ENCODE results near the gene RARA. TPM values are rescaled to one million over a fixed set of nuclear protein-coding genes. Genes with fewer than 3 reads are reported as not detected.
A peak's percentile ranks its signal among the peaks of the same experiment; 100 is the strongest.

Gene RARA
- total and polyA plus RNA-seq, 7 experiments from 2014 or later, result 6.7 to 115 (median 42.9) TPM

GRCh38 chr17:40342504-40343218, 33.7 kb downstream of the RARA start:
- H3K36me3 ChIP-seq (ENCODE audit: control insufficient read depth in 2 of 3, insufficient read depth in 3 of 3, low read length in 3 of 3), result peaks cover 0 to 6% (median 6%) of the 10 kb centered on the region in 3 experiments
- peak overlapping the region; percentile 90 for H3K27ac ChIP-seq (ENCODE audit: low read depth, low read length)
- no peaks in the 10 kb centered on the region for H3K27me3 Mint-ChIP-seq
- H3K4me1 Mint-ChIP-seq, result peaks cover 44 to 86% (median 73%) of the 10 kb centered on the region in 7 donors
- ATAC-seq, result no peak
- CTCF ChIA-PET, result interaction anchor here (1.1 to 2.0 kb wide), 3 partner anchors 10 to 194 kb away, joined by 3 to 9 read pairs (median 4); no protein-coding TSS in a partner anchor
- intact Hi-C loops (cut with micrococcal nuclease), result loop anchor here in 1 of 2 donors (5.0 kb wide), 1 partner anchor 1345 kb away; the partner anchor contains the start of gene EIF1
- H3K4me3 ChIP-seq (ENCODE audit: low read length), result no peak overlapping the region
- no peaks in the 10 kb centered on the region for H3K9me3 ChIP-seq (ENCODE audit: control insufficient read depth in 2 of 3, low read length in 3 of 3)
- peak overlapping the region; percentile 54 to 96 (median 87) for H3K27ac Mint-ChIP-seq
- H3K36me3 Mint-ChIP-seq, result peaks cover 0 to 36% (median 5%) of the 10 kb centered on the region in 5 donors
- POLR2A ChIA-PET, result interaction anchor here (34.9 kb wide), 1 partner anchor 27 kb away, joined by 742 read pairs; the partner anchor contains the start of gene RARA
- peak overlapping the region; percentile 69 to 85 (median 80) for H3K4me3 Mint-ChIP-seq
- H3K9me3 Mint-ChIP-seq, result no peaks in the 10 kb centered on the region
- peaks cover 61 to 66% of the 10 kb centered on the region in 2 donors for H3K4me1 ChIP-seq (ENCODE audit: control insufficient read depth in 2 of 2, insufficient read depth in 2 of 2, low read length in 2 of 2)
- no peak for DNase-seq
- H3K27me3 ChIP-seq (ENCODE audit: control insufficient read depth in 2 of 2, insufficient read depth in 2 of 2, low read length in 2 of 2), result no peaks in the 10 kb centered on the region

GRCh38 chr17:40343219-40344119, 34.5 kb downstream of the RARA start:
- Histone ChIP-seq H3K9me3 (ENCODE audit: control insufficient read depth in 2 of 3, low read length in 3 of 3) (no peaks in the 10 kb centered on the region), H3K36me3 (ENCODE audit: control insufficient read depth in 2 of 3, insufficient read depth in 3 of 3, low read length in 3 of 3) (peaks cover 0 to 6% (median 6%) of the 10 kb centered on the region in 3 experiments), H3K4me3 (ENCODE audit: low read length) (no peak overlapping the region), H3K27ac (ENCODE audit: low read depth, low read length) (peak overlapping the region; percentile 90), H3K27me3 (ENCODE audit: control insufficient read depth in 2 of 2, insufficient read depth in 2 of 2, low read length in 2 of 2) (no peaks in the 10 kb centered on the region), H3K4me1 (ENCODE audit: control insufficient read depth in 2 of 2, insufficient read depth in 2 of 2, low read length in 2 of 2) (peaks cover 61 to 67% of the 10 kb centered on the region in 2 donors)
- Mint-ChIP-seq H3K36me3 (peaks cover 0 to 29% (median 5%) of the 10 kb centered on the region in 5 donors), H3K27me3 (no peaks in the 10 kb centered on the region), H3K27ac (peak overlapping the region; percentile 54 to 96 (median 87)), H3K9me3 (no peaks in the 10 kb centered on the region), H3K4me1 (peaks cover 39 to 86% (median 70%) of the 10 kb centered on the region in 7 donors), H3K4me3 (peak overlapping the region; percentile 69 to 85 (median 80))
- DNase-seq (no peak), ATAC-seq (no peak)
- POLR2A ChIA-PET, result interaction anchor here (34.9 kb wide), 1 partner anchor 28 kb away, joined by 742 read pairs; the partner anchor contains the start of gene RARA
- intact Hi-C loops (cut with micrococcal nuclease), result loop anchor here in 1 of 2 donors (5.0 kb wide), 1 partner anchor 1344 kb away; the partner anchor contains the start of gene EIF1
- CTCF ChIA-PET, result interaction anchor here (1.1 to 3.3 kb wide), 4 partner anchors 9 to 193 kb away, joined by 3 to 25 read pairs (median 6); no protein-coding TSS in a partner anchor

- DNase-seq, result no peak
Observed at GRCh38 chr17:40344421-40345160, 35.6 kb downstream of the RARA start.

GRCh38 chr17:40345161-40345993, 36.4 kb downstream of the RARA start:
- H3K27me3 ChIP-seq (ENCODE audit: control insufficient read depth in 2 of 2, insufficient read depth in 2 of 2, low read length in 2 of 2), result no peaks in the 10 kb centered on the region
- Mint-ChIP-seq H3K27me3 (no peaks in the 10 kb centered on the region), H3K36me3 (peaks cover 0 to 24% (median 5%) of the 10 kb centered on the region in 5 donors), H3K4me3 (peak overlapping the region; percentile 46 to 85 (median 78)), H3K9me3 (no peaks in the 10 kb centered on the region), H3K4me1 (peaks cover 34 to 85% (median 59%) of the 10 kb centered on the region in 7 donors), H3K27ac (peak overlapping the region; percentile 19 to 89 (median 83))
- ATAC-seq (no peak), DNase-seq (peak in 4 of 9 donors; percentile 23 to 38 (median 36))
- intact Hi-C loops (cut with micrococcal nuclease), result no loop called here
- H3K9me3 ChIP-seq (ENCODE audit: control insufficient read depth in 2 of 3, low read length in 3 of 3), result no peaks in the 10 kb centered on the region
- peak overlapping the region; percentile 57 for H3K4me3 ChIP-seq (ENCODE audit: low read length)
- CTCF ChIA-PET, result interaction anchor here (0.6 to 3.3 kb wide), 7 partner anchors 8 to 192 kb away, joined by 3 to 25 read pairs (median 5); no protein-coding TSS in a partner anchor
- peaks cover 0 to 17% (median 4%) of the 10 kb centered on the region in 3 experiments for H3K36me3 ChIP-seq (ENCODE audit: control insufficient read depth in 2 of 3, insufficient read depth in 3 of 3, low read length in 3 of 3)
- POLR2A ChIA-PET, result interaction anchor here (0.7 to 34.9 kb wide), 7 partner anchors 9 to 207 kb away, joined by 3 to 742 read pairs (median 4); partner anchors contain the start of gene RARA
- H3K27ac ChIP-seq (ENCODE audit: low read depth, low read length), result peak overlapping the region; percentile 69
- peaks cover 61 to 66% of the 10 kb centered on the region in 2 donors for H3K4me1 ChIP-seq (ENCODE audit: control insufficient read depth in 2 of 2, insufficient read depth in 2 of 2, low read length in 2 of 2)

More at GRCh38 chr17:40344421-40345160, 35.6 kb downstream of the RARA start:
- H3K4me3 ChIP-seq (ENCODE audit: low read length), result peak overlapping the region; percentile 57
- H3K27me3 ChIP-seq (ENCODE audit: control insufficient read depth in 2 of 2, insufficient read depth in 2 of 2, low read length in 2 of 2), result no peaks in the 10 kb centered on the region
- intact Hi-C loops (cut with micrococcal nuclease), result loop anchor here in 1 of 2 donors (5.0 kb wide), 1 partner anchor 1343 kb away; the partner anchor contains the start of gene EIF1
- Mint-ChIP-seq H3K9me3 (no peaks in the 10 kb centered on the region), H3K4me1 (peaks cover 40 to 86% (median 67%) of the 10 kb centered on the region in 7 donors), H3K27me3 (no peaks in the 10 kb centered on the region), H3K27ac (peak overlapping the region; percentile 19 to 89 (median 80)), H3K4me3 (peak overlapping the region; percentile 46 to 85 (median 78)), H3K36me3 (peaks cover 0 to 29% (median 6%) of the 10 kb centered on the region in 5 donors)
- no peaks in the 10 kb centered on the region for H3K9me3 ChIP-seq (ENCODE audit: control insufficient read depth in 2 of 3, low read length in 3 of 3)
- no peak for ATAC-seq
- CTCF ChIA-PET, result interaction anchor here (1.0 to 3.3 kb wide), 5 partner anchors 8 to 40 kb away, joined by 4 to 25 read pairs (median 4); no protein-coding TSS in a partner anchor
- H3K4me1 ChIP-seq (ENCODE audit: control insufficient read depth in 2 of 2, insufficient read depth in 2 of 2, low read length in 2 of 2), result peaks cover 61 to 67% of the 10 kb centered on the region in 2 donors
- H3K36me3 ChIP-seq (ENCODE audit: control insufficient read depth in 2 of 3, insufficient read depth in 3 of 3, low read length in 3 of 3), result peaks cover 0 to 15% (median 9%) of the 10 kb centered on the region in 3 experiments
- peak overlapping the region; percentile 69 for H3K27ac ChIP-seq (ENCODE audit: low read depth, low read length)
- POLR2A ChIA-PET, result interaction anchor here (1.0 to 34.9 kb wide), 3 partner anchors 9 to 206 kb away, joined by 4 to 742 read pairs (median 6); partner anchors contain the start of gene RARA

All from naive thymus-derived CD4-positive, alpha-beta T cell (primary cell).